ENCODE data around the gene BLM.
A peak's percentile ranks its signal among the peaks of the same experiment; 100 is the strongest.

BLM gene

DNA sequence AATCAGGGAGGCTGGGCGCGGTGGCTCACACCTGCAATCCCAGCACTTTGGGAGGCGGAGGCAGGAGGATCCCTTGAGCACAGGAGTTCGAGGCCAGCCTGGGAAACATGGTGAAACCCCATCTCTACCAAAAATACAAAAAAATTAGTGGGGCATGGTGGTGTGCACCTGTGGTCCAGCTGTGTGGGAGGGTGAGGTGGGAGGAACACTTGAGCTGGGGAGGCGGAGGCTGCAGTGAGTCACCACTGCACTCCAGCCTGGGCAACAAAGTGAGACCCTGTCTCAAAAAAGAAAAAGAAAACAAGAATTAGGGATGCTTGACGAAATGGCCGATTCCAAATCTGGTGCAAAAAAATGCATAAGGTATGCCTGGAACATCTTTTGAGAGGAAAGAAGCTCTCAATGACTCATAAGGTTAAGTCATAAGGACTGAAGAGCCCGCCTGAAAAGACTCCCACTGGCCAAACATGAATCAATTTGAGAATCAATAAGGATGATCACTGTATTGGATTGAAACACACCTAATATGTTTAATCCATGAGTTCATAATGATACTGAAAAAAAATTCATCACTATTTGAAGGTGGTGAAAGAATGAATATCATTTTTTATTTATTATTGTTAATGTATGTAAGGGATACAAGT, 27.7 kb downstream of the BLM start:
- no peak overlapping the region for H3K9ac ChIP-seq (ENCODE audit: low read length)
- H3K36me3 ChIP-seq (ENCODE audit: control insufficient read depth, low read depth, low read length): peaks cover 10% of the 10 kb centered on the region
- H3K27ac ChIP-seq (ENCODE audit: low read length): no peak overlapping the region
- H3K4me1 ChIP-seq (ENCODE audit: control insufficient read depth, low read depth, low read length): no peaks in the 10 kb centered on the region
- no peaks in the 10 kb centered on the region for H3K9me3 ChIP-seq (ENCODE audit: control insufficient read depth, low read depth, low read length)
- H3K27me3 ChIP-seq (ENCODE audit: control insufficient read depth, insufficient read depth, low read length): no peaks in the 10 kb centered on the region
- H3K4me3 ChIP-seq (ENCODE audit: low read length): no peak overlapping the region

DNA sequence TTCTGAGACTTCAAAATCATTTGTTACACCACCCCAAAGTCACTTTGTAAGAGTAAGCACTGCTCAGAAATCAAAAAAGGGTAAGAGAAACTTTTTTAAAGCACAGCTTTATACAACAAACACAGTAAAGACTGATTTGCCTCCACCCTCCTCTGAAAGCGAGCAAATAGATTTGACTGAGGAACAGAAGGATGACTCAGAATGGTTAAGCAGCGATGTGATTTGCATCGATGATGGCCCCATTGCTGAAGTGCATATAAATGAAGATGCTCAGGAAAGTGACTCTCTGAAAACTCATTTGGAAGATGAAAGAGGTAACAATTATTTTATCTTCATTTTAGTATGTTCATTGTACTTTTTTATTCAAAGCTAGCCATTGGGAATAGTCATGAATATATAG, 32.6 kb downstream of the BLM start:
- Histone ChIP-seq H3K4me1 (ENCODE audit: control insufficient read depth, low read depth, low read length) (no peaks in the 10 kb centered on the region), H3K27ac (ENCODE audit: low read length) (no peak overlapping the region)

DNA sequence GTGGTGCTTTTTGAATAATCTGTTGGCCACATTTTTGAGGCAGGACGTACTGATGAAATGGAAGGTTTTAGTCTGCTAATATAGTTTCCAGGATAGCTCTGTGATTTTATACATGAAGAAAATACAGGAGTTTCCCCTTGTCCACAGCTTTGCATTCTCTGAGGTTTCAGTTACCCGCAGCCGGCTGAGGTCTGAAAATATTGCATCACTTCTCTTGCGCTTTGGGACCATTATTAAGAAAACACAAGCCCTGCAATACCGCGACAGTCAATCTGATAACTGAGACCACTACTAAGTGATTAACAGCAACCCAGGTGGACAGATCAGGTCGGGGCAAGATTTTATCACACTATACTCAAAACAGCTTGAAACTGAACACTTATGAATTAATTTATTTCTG, 33.0 kb downstream of the BLM start:
- no peak overlapping the region for H3K9ac ChIP-seq (ENCODE audit: low read length)
- peaks cover 38% of the 10 kb centered on the region for H3K36me3 ChIP-seq (ENCODE audit: control insufficient read depth, low read depth, low read length)
- H3K9me3 ChIP-seq (ENCODE audit: control insufficient read depth, low read depth, low read length): no peaks in the 10 kb centered on the region
- no peaks in the 10 kb centered on the region for H3K27me3 ChIP-seq (ENCODE audit: control insufficient read depth, insufficient read depth, low read length)
- H3K4me1 ChIP-seq (ENCODE audit: control insufficient read depth, low read depth, low read length): no peaks in the 10 kb centered on the region
- no peak overlapping the region for H3K27ac ChIP-seq (ENCODE audit: low read length)
- H3K4me3 ChIP-seq (ENCODE audit: low read length): no peak overlapping the region

More for the DNA sequence above, 32.6 kb downstream of the BLM start:
- Histone ChIP-seq H3K9me3 (ENCODE audit: control insufficient read depth, low read depth, low read length) (no peaks in the 10 kb centered on the region), H3K4me3 (ENCODE audit: low read length) (no peak overlapping the region), H3K27me3 (ENCODE audit: control insufficient read depth, insufficient read depth, low read length) (no peaks in the 10 kb centered on the region), H3K9ac (ENCODE audit: low read length) (no peak overlapping the region), H3K36me3 (ENCODE audit: control insufficient read depth, low read depth, low read length) (peaks cover 33% of the 10 kb centered on the region)

DNA sequence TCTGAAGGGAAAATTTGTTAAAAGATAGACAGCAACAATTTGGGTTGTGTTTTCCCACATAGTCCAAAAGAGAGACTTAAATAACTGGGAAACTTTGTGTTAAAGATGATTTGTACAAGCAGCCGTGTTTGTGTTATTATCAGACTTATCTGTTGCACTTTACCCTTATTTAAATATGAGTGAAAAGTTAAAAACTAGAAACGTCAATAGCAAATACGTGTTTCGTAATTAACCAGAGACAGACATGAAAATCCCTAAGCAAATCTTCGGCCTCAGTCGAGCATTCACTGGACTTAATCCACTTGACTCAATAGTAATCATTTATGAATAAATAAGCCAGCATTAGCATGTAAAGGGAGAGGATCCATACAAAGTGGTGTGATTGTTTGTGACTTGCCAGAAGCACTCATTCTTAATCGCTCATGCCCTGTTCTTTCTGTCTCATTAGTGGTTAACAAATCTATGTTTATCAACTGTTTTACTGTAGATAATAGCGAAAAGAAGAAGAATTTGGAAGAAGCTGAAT, 34.2 kb downstream of the BLM start:
- Histone ChIP-seq H3K27me3 (ENCODE audit: control insufficient read depth, insufficient read depth, low read length) (no peaks in the 10 kb centered on the region), H3K4me1 (ENCODE audit: control insufficient read depth, low read depth, low read length) (no peaks in the 10 kb centered on the region), H3K4me3 (ENCODE audit: low read length) (no peak overlapping the region), H3K9me3 (ENCODE audit: control insufficient read depth, low read depth, low read length) (no peaks in the 10 kb centered on the region), H3K27ac (ENCODE audit: low read length) (no peak overlapping the region), H3K36me3 (ENCODE audit: control insufficient read depth, low read depth, low read length) (peaks cover 44% of the 10 kb centered on the region), H3K9ac (ENCODE audit: low read length) (no peak overlapping the region)

DNA sequence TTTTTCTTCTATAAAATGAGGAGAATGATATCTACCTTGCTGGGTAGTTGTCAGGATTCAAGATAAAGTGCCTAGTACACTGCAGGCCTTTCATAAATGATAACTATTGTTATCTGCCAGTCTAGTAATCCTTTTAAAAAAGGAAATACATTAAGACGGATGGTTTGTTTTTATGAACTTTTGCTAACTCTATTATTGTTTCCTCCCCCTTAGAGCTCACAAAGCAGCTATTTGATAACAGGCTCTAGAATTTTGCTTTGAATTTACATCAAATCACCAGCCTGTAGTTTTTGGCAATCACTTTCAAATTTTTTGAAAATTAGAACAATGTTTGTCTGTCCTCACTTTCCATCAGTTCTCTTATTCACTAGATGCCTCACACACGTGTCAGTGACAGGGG, 39.8 kb downstream of the BLM start:
- peaks cover 46% of the 10 kb centered on the region for H3K36me3 ChIP-seq (ENCODE audit: control insufficient read depth, low read depth, low read length)
- no peak overlapping the region for H3K4me3 ChIP-seq (ENCODE audit: low read length)
- no peak overlapping the region for H3K27ac ChIP-seq (ENCODE audit: low read length)

DNA sequence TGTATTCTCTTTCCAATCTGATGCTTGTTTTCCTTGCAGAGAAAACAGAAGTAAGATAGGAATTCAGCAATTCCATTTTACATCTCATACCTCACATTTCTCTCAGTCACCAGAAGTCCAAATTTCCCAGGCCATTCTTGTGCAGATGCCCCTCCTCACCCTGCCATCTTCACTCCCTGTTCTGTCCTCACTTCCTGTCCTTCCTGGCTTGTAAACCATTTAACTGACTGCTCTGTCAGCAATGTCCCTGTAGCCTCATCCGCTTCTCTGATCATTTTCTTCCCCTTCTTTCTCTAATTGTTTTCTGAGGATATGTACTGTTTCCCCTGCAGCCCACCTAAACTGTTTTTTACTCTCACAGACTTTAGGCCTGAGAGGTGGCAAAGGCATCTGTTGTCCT, 40.3 kb downstream of the BLM start:
- no peaks in the 10 kb centered on the region for H3K9me3 ChIP-seq (ENCODE audit: control insufficient read depth, low read depth, low read length)
- no peaks in the 10 kb centered on the region for H3K27me3 ChIP-seq (ENCODE audit: control insufficient read depth, insufficient read depth, low read length)
- H3K4me3 ChIP-seq (ENCODE audit: low read length): no peak overlapping the region
- peaks cover 24% of the 10 kb centered on the region for H3K4me1 ChIP-seq (ENCODE audit: control insufficient read depth, low read depth, low read length)
- peaks cover 50% of the 10 kb centered on the region for H3K36me3 ChIP-seq (ENCODE audit: control insufficient read depth, low read depth, low read length)
- no peak overlapping the region for H3K9ac ChIP-seq (ENCODE audit: low read length)
- H3K27ac ChIP-seq (ENCODE audit: low read length): no peak overlapping the region

More for the DNA sequence above, 39.8 kb downstream of the BLM start:
- Histone ChIP-seq H3K9me3 (ENCODE audit: control insufficient read depth, low read depth, low read length) (no peaks in the 10 kb centered on the region), H3K9ac (ENCODE audit: low read length) (no peak overlapping the region), H3K27me3 (ENCODE audit: control insufficient read depth, insufficient read depth, low read length) (no peaks in the 10 kb centered on the region), H3K4me1 (ENCODE audit: control insufficient read depth, low read depth, low read length) (peaks cover 19% of the 10 kb centered on the region)

DNA sequence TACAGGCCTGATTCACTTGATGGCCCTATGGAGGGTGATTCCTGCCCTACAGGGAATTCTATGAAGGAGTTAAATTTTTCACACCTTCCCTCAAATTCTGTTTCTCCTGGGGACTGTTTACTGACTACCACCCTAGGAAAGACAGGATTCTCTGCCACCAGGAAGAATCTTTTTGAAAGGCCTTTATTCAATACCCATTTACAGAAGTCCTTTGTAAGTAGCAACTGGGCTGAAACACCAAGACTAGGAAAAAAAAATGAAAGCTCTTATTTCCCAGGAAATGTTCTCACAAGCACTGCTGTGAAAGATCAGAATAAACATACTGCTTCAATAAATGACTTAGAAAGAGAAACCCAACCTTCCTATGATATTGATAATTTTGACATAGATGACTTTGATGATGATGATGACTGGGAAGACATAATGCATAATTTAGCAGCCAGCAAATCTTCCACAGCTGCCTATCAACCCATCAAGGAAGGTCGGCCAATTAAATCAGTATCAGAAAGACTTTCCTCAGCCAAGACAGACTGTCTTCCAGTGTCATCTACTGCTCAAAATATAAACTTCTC, 43.6 kb downstream of the BLM start:
- Histone ChIP-seq H3K4me1 (ENCODE audit: control insufficient read depth, low read depth, low read length) (peaks cover 26% of the 10 kb centered on the region), H3K9ac (ENCODE audit: low read length) (no peak overlapping the region), H3K27ac (ENCODE audit: low read length) (peak overlapping the region; percentile 16), H3K9me3 (ENCODE audit: control insufficient read depth, low read depth, low read length) (no peaks in the 10 kb centered on the region), H3K36me3 (ENCODE audit: control insufficient read depth, low read depth, low read length) (peaks cover 40% of the 10 kb centered on the region), H3K27me3 (ENCODE audit: control insufficient read depth, insufficient read depth, low read length) (no peaks in the 10 kb centered on the region), H3K4me3 (ENCODE audit: low read length) (no peak overlapping the region)

DNA sequence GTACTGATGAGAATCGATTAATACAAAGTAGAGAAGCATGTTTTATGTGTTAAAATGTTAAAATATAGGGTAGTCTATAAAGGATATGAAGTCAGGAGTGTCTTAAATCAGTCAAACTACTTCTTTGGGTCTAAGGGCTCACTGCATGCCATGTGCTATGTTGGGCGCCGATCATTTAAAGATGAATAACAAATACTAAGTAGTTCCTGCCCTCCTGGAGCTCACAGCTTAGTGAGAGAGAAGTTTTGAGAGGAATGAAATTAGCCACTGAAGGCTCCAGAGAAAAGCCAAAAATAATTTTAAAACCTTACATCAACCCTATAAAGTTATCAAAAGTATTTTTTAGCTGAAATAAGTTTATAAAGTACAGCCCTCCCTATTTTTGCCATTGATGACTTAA, 44.5 kb downstream of the BLM start:
- H3K9me3 ChIP-seq (ENCODE audit: control insufficient read depth, low read depth, low read length): no peaks in the 10 kb centered on the region
- peak overlapping the region; percentile 30 for H3K4me3 ChIP-seq (ENCODE audit: low read length)
- peaks cover 43% of the 10 kb centered on the region for H3K36me3 ChIP-seq (ENCODE audit: control insufficient read depth, low read depth, low read length)
- peak overlapping the region; percentile 41 for H3K27ac ChIP-seq (ENCODE audit: low read length)
- H3K4me1 ChIP-seq (ENCODE audit: control insufficient read depth, low read depth, low read length): peaks cover 26% of the 10 kb centered on the region
- H3K27me3 ChIP-seq (ENCODE audit: control insufficient read depth, insufficient read depth, low read length): no peaks in the 10 kb centered on the region
- H3K9ac ChIP-seq (ENCODE audit: low read length): no peak overlapping the region

DNA sequence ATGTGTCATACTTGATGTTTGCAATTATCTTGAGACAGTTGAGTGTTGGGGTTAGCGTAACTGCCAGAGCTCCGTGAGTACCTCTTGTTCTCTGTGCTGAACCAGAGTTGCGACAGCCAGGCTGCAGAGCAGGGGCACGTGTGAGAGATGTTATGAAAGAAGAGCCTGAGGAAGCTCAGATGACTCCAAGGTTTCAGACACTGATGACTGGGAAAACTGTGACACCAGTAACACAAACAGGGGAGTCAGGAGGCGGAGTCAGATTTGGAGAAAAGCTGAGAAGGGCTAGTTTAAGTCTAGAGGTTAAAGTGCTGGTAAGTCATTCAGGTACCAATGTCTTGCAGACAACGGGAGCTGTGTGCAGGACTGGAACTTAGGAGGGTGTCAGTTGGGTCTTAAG, 45.0 kb downstream of the BLM start:
- H3K36me3 ChIP-seq (ENCODE audit: control insufficient read depth, low read depth, low read length): peaks cover 40% of the 10 kb centered on the region
- peak overlapping the region; percentile 30 for H3K4me3 ChIP-seq (ENCODE audit: low read length)
- peaks cover 26% of the 10 kb centered on the region for H3K4me1 ChIP-seq (ENCODE audit: control insufficient read depth, low read depth, low read length)
- H3K27me3 ChIP-seq (ENCODE audit: control insufficient read depth, insufficient read depth, low read length): no peaks in the 10 kb centered on the region
- H3K27ac ChIP-seq (ENCODE audit: low read length): peak overlapping the region; percentile 41
- no peaks in the 10 kb centered on the region for H3K9me3 ChIP-seq (ENCODE audit: control insufficient read depth, low read depth, low read length)
- H3K9ac ChIP-seq (ENCODE audit: low read length): no peak overlapping the region

DNA sequence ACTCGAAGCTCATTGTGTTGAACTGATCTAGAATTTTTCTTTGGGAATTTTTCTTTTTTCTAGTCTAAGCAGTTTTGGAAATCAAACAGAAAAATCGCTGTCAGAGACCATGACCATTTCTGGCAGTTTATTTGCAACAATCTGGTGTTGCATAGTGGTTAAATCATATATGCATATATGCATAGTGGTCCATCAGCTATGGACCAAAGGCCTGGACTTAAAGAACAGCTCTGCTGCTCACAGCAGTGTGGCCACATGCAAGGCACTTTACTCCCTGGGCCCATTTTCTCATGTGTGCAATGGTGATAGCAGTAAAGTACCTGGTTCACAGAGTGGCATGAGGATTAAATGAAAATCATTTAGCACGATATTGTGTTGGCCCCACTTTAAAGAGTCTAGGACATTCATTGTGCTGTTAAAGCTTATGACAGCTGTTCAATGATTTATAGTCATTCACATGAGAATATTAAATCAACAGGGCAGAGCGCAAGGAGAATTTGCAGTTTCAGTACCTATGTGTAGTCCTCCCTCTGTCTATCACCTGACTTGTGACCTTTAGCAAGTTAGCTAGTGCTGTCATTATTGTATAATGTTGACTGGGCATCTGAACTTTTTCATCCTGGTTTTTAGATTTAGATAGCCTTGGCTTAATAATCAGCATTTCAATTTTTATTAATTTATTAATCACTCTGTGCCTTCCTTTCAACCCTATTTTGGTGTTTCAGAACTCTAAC, 46.4 kb downstream of the BLM start:
- no peak overlapping the region for H3K9ac ChIP-seq (ENCODE audit: low read length)
- no peak overlapping the region for H3K4me3 ChIP-seq (ENCODE audit: low read length)
- peaks cover 26% of the 10 kb centered on the region for H3K4me1 ChIP-seq (ENCODE audit: control insufficient read depth, low read depth, low read length)
- H3K36me3 ChIP-seq (ENCODE audit: control insufficient read depth, low read depth, low read length): peaks cover 48% of the 10 kb centered on the region
- H3K27me3 ChIP-seq (ENCODE audit: control insufficient read depth, insufficient read depth, low read length): no peaks in the 10 kb centered on the region
- no peak overlapping the region for H3K27ac ChIP-seq (ENCODE audit: low read length)
- H3K9me3 ChIP-seq (ENCODE audit: control insufficient read depth, low read depth, low read length): no peaks in the 10 kb centered on the region

DNA sequence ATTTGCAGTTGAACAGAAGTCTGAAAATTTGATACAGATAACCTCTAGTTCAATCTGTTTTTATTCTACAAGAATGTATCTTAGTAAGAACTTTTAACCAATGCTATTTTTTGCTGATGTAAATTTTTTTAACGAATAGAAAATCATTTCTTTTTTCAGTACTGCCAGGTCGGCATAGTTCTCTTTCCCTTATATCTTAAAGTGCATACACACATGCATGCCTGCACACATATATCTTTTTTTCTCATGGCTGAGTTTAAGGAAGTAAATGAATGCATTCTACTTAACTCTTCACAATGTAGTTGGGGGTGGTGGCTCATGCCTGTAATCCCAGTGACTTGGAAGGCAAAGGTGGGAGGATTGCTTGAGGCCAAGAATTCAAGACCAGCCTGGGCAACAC, 48.4 kb downstream of the BLM start:
- Histone ChIP-seq H3K9ac (ENCODE audit: low read length) (no peak overlapping the region), H3K36me3 (ENCODE audit: control insufficient read depth, low read depth, low read length) (peaks cover 55% of the 10 kb centered on the region), H3K4me3 (ENCODE audit: low read length) (no peak overlapping the region), H3K4me1 (ENCODE audit: control insufficient read depth, low read depth, low read length) (peaks cover 21% of the 10 kb centered on the region), H3K27me3 (ENCODE audit: control insufficient read depth, insufficient read depth, low read length) (no peaks in the 10 kb centered on the region), H3K27ac (ENCODE audit: low read length) (no peak overlapping the region), H3K9me3 (ENCODE audit: control insufficient read depth, low read depth, low read length) (no peaks in the 10 kb centered on the region)
